ENCODE measurements around the gene RIT2. TPM values are rescaled to one million over a fixed set of nuclear protein-coding genes. Genes with fewer than 3 reads are reported as not detected.
"Not testable (repeated sequence)": the region's sequence is repeated elsewhere in the genome, so short reads cannot be mapped to it uniquely, and the experiment has no call there.

Gene RIT2
- total RNA-seq, 2 donors from 2014 or later: not detected

GRCh38 chr18:42743373-42744138 is 371.9 kb downstream of the RIT2 start:
- Mint-ChIP-seq H3K4me3 (no peak overlapping the region), H3K9me3 (peaks cover 1 to 2% of the 10 kb centered on the region in 2 donors), H3K27ac (no peak overlapping the region)

DNA sequence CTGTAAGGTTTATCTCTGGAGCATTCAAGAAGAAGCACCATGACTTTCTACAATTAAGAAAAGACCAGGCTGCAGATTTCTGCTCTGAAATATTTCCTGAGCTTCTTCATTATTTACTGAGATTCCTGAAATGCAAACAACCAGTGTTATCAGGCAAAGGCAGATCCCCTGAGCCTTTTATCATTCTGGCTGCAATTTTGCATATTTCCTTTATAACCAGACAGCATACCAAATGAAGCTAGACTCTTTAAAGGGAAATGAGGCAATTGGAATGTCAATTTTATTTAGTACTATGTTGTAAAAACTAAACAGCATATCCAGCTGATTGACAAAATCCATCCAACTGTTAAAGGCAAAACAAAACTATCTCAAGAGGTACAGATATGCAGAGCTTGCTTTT is 372.5 kb downstream of the RIT2 start:
- no peak overlapping the region for H3K27ac Mint-ChIP-seq
- no peaks in the 10 kb centered on the region for H3K36me3 Mint-ChIP-seq (ENCODE audit: insufficient read depth in 2 of 2)
- peaks cover 0 to 4% of the 10 kb centered on the region in 2 donors for H3K9me3 Mint-ChIP-seq
- no peaks in the 10 kb centered on the region for H3K27me3 Mint-ChIP-seq (ENCODE audit: low read depth)
- no peak overlapping the region for H3K4me3 Mint-ChIP-seq
- ATAC-seq (replicated peaks in 1 of 2) (no peak), DNase-seq (no peak)
- H3K4me1 Mint-ChIP-seq (ENCODE audit: low read depth): no peaks in the 10 kb centered on the region

More at GRCh38 chr18:42743373-42744138, 371.9 kb downstream of the RIT2 start:
- Mint-ChIP-seq H3K27me3 (ENCODE audit: low read depth) (no peaks in the 10 kb centered on the region), H3K4me1 (ENCODE audit: low read depth) (no peaks in the 10 kb centered on the region), H3K36me3 (ENCODE audit: insufficient read depth in 2 of 2) (no peaks in the 10 kb centered on the region)
- ATAC-seq (replicated peaks in 1 of 2) (no peak), DNase-seq (no peak)

GRCh38 chr18:42742474-42742873 is 373.0 kb downstream of the RIT2 start:
- no peaks in the 10 kb centered on the region for H3K4me1 Mint-ChIP-seq (ENCODE audit: low read depth)
- H3K9me3 Mint-ChIP-seq: peaks cover 0 to 5% of the 10 kb centered on the region in 2 donors
- DNase-seq: no peak
- no peak overlapping the region for H3K27ac Mint-ChIP-seq
- no peaks in the 10 kb centered on the region for H3K27me3 Mint-ChIP-seq (ENCODE audit: low read depth)
- no peak overlapping the region for H3K4me3 Mint-ChIP-seq
- no peaks in the 10 kb centered on the region for H3K36me3 Mint-ChIP-seq (ENCODE audit: insufficient read depth in 2 of 2)
- no peak for ATAC-seq (replicated peaks in 1 of 2)

DNA sequence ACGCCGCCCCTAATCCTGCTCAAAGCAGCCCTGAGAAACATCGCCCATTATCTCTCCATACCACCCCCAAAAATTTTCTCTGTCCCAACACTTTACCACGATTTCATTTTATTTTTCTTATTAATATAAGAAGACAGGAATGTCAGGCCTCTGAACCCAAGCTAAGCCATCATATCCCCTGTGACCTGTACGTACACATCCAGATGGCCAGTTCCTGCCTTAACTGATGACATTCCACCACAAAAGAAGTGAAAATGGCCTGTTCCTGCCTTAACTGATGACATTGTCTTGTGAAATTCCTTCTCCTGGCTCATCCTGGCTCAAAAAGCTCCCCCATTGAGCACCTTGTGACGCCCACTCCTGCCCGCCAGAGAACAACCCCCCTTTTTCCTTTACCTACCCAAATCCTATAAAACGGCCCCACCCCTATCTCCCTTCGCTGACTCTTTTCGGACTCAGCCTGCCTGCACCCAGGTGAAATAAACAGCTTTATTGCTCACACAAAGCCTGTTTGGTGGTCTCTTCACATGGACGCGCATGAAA is 373.6 kb downstream of the RIT2 start:
- not testable (repeated sequence) for H3K36me3 Mint-ChIP-seq (ENCODE audit: insufficient read depth in 2 of 2); H3K9me3 Mint-ChIP-seq; H3K27me3 Mint-ChIP-seq (ENCODE audit: low read depth); H3K27ac Mint-ChIP-seq; H3K4me1 Mint-ChIP-seq (ENCODE audit: low read depth); DNase-seq; ATAC-seq (replicated peaks in 1 of 2); H3K4me3 Mint-ChIP-seq

DNA sequence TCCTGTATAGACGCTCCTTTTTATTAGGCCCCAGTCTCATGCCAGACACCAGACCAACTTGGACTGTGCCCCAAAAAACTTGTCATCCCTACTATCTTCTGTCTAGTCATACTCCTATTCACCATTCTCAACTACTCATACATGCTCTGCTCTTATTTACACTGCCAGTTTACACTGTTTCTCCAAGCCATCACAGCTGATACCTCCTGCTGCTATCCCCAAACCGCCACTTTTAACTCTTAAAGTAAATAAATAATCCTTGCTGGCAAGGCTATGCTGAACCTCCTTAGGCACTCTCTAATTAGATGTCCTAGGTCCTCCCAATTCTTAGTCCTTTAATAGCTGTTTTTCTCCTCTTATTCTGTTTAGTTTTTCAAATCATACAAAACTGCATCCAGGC is 374.2 kb downstream of the RIT2 start:
- H3K4me3 Mint-ChIP-seq; H3K36me3 Mint-ChIP-seq (ENCODE audit: insufficient read depth in 2 of 2); H3K27ac Mint-ChIP-seq: not testable (repeated sequence)

GRCh38 chr18:42736074-42736473 is 379.4 kb downstream of the RIT2 start:
- H3K27me3 Mint-ChIP-seq (ENCODE audit: low read depth): no peaks in the 10 kb centered on the region
- no peak for DNase-seq
- no peak overlapping the region for H3K4me3 Mint-ChIP-seq
- H3K4me1 Mint-ChIP-seq (ENCODE audit: low read depth): no peaks in the 10 kb centered on the region
- no peak for ATAC-seq (replicated peaks in 1 of 2)
- H3K36me3 Mint-ChIP-seq (ENCODE audit: insufficient read depth in 2 of 2): no peaks in the 10 kb centered on the region
- peaks cover 1 to 7% of the 10 kb centered on the region in 2 donors for H3K9me3 Mint-ChIP-seq
- no peak overlapping the region for H3K27ac Mint-ChIP-seq

More for the DNA sequence above, 374.2 kb downstream of the RIT2 start:
- ATAC-seq (replicated peaks in 1 of 2); H3K9me3 Mint-ChIP-seq; H3K27me3 Mint-ChIP-seq (ENCODE audit: low read depth); DNase-seq; H3K4me1 Mint-ChIP-seq (ENCODE audit: low read depth): not testable (repeated sequence)

- H3K9me3 Mint-ChIP-seq: peaks cover 5 to 7% of the 10 kb centered on the region in 2 donors
- no peaks in the 10 kb centered on the region for H3K4me1 Mint-ChIP-seq (ENCODE audit: low read depth)
- no peak overlapping the region for H3K27ac Mint-ChIP-seq
- no peak for DNase-seq
- no peak for ATAC-seq (replicated peaks in 1 of 2)
- no peaks in the 10 kb centered on the region for H3K27me3 Mint-ChIP-seq (ENCODE audit: low read depth)
- H3K4me3 Mint-ChIP-seq: no peak overlapping the region
- no peaks in the 10 kb centered on the region for H3K36me3 Mint-ChIP-seq (ENCODE audit: insufficient read depth in 2 of 2)
Observed at GRCh38 chr18:42734520-42734919, 381.0 kb downstream of the RIT2 start.

GRCh38 chr18:42730272-42730671 is 385.2 kb downstream of the RIT2 start:
- Mint-ChIP-seq H3K27me3 (ENCODE audit: low read depth) (no peaks in the 10 kb centered on the region), H3K4me3 (no peak overlapping the region), H3K36me3 (ENCODE audit: insufficient read depth in 2 of 2) (no peaks in the 10 kb centered on the region), H3K27ac (no peak overlapping the region), H3K9me3 (peaks cover 5% of the 10 kb centered on the region in 2 donors), H3K4me1 (ENCODE audit: low read depth) (no peaks in the 10 kb centered on the region)
- DNase-seq: no peak
- ATAC-seq (replicated peaks in 1 of 2): no peak

DNA sequence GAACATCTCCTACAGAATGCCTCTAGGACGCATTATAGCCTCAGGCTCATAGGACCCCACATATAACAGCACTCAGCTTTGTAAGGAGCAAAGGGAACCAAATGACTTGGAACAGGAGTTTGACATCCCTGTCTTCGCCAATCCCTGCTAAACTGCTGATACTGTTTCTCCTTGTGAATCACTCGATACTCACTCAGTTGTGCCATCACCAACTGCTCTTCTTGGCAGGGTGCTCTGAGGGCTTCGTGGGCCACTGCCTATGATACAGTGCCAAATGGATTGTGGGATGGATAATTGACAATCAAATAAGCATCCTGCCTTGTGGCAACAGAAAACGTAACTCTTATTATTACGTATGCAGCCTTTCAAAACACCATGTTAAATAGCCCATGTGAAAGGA is 396.3 kb downstream of the RIT2 start:
- no peaks in the 10 kb centered on the region for H3K4me1 Mint-ChIP-seq (ENCODE audit: low read depth)
- H3K27ac Mint-ChIP-seq: no peak overlapping the region
- no peaks in the 10 kb centered on the region for H3K36me3 Mint-ChIP-seq (ENCODE audit: insufficient read depth in 2 of 2)
- DNase-seq (no peak), ATAC-seq (replicated peaks in 1 of 2) (no peak)
- H3K9me3 Mint-ChIP-seq: peaks cover 2 to 8% of the 10 kb centered on the region in 2 donors
- no peaks in the 10 kb centered on the region for H3K27me3 Mint-ChIP-seq (ENCODE audit: low read depth)
- H3K4me3 Mint-ChIP-seq: no peak overlapping the region

DNA sequence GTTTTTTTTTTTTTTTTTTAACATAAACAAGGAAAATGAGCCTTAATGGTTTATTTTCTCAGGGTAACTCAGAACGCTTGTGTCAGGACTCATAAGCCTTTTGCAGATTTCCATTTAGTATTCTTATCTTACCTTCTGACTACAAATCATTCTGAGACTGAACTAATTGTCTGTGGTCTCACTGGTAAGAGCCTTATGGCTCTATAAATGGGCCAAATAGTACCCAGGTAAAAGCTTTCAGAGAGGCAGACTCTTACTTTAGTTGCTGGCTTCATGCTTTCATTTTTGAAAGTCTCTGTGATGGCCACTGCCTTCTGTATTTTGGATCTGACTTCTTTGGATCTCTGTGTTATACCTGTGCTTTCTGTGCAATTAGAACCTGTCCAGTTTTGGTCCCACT is 403.4 kb downstream of the RIT2 start:
- DNase-seq (no peak), ATAC-seq (replicated peaks in 1 of 2) (no peak)
- Mint-ChIP-seq H3K4me1 (ENCODE audit: low read depth) (no peaks in the 10 kb centered on the region), H3K9me3 (peaks cover 2 to 5% of the 10 kb centered on the region in 2 donors), H3K36me3 (ENCODE audit: insufficient read depth in 2 of 2) (no peaks in the 10 kb centered on the region), H3K27ac (no peak overlapping the region), H3K4me3 (no peak overlapping the region), H3K27me3 (ENCODE audit: low read depth) (no peaks in the 10 kb centered on the region)

DNA sequence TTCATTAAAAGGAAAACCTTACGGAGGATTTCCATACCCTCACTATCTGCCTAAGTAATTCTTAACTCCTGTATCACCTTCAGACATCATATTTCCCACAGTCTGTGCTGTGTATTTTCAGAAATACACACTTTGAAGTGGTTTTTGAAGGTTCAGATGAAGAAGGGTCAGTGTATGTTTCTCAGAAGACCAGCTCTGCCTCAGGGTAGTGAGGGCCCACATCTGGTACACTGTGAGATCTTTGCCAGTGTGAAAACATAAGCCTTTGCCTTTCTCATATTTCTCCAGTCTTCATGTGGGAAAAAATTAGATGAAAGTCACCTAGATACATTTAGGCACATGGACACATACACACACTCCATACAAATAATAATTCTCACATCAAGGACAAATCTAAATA is 408.4 kb downstream of the RIT2 start:
- no peaks in the 10 kb centered on the region for H3K36me3 Mint-ChIP-seq (ENCODE audit: insufficient read depth in 2 of 2)
- no peaks in the 10 kb centered on the region for H3K27me3 Mint-ChIP-seq (ENCODE audit: low read depth)
- H3K4me3 Mint-ChIP-seq: no peak overlapping the region
- H3K4me1 Mint-ChIP-seq (ENCODE audit: low read depth): no peaks in the 10 kb centered on the region
- ATAC-seq (replicated peaks in 1 of 2) (no peak), DNase-seq (no peak)
- peaks cover 7 to 9% of the 10 kb centered on the region in 2 donors for H3K9me3 Mint-ChIP-seq
- no peak overlapping the region for H3K27ac Mint-ChIP-seq

- no peaks in the 10 kb centered on the region for H3K27me3 Mint-ChIP-seq (ENCODE audit: low read depth)
- no peaks in the 10 kb centered on the region for H3K4me1 Mint-ChIP-seq (ENCODE audit: low read depth)
- H3K9me3 Mint-ChIP-seq: peaks cover 7 to 11% of the 10 kb centered on the region in 2 donors
- no peak overlapping the region for H3K4me3 Mint-ChIP-seq
- ATAC-seq (replicated peaks in 1 of 2): no peak
- no peak for DNase-seq
- no peak overlapping the region for H3K27ac Mint-ChIP-seq
- H3K36me3 Mint-ChIP-seq (ENCODE audit: insufficient read depth in 2 of 2): no peaks in the 10 kb centered on the region
Observed at GRCh38 chr18:42706618-42707017, 408.9 kb downstream of the RIT2 start.

DNA sequence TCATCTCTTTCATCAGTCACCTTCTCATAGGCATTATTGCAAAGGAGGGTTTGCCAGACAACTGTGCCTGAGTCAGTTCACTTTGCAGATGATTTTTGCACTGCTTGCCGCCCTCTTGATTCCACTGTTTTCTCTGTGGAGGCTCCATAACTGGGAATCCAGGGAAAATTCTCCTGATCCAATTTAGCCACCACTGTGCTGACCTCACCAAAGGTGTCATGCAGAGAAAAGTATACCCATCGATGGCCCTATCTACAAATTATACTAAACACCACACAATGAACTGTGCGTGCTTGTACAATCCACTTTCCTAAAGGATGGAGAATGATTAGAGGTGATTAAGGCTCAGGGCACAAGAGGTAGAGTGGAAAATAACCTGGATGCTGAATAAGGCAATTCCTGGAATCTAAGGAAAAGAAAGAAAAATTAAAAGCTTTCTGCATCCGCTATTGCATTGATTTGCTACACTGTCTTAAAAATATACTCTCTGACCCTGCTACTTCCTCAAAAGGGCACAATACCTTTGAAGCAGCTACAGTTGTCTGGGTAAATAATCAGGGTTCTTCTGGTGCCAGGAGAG is 409.4 kb downstream of the RIT2 start:
- Mint-ChIP-seq H3K36me3 (ENCODE audit: insufficient read depth in 2 of 2) (no peaks in the 10 kb centered on the region), H3K4me3 (no peak overlapping the region), H3K27me3 (ENCODE audit: low read depth) (no peaks in the 10 kb centered on the region), H3K9me3 (peaks cover 7 to 11% of the 10 kb centered on the region in 2 donors), H3K27ac (no peak overlapping the region), H3K4me1 (ENCODE audit: low read depth) (no peaks in the 10 kb centered on the region)
- DNase-seq (no peak), ATAC-seq (replicated peaks in 1 of 2) (no peak)
